ENCODE results near the gene NSUN4.

GRCh38 chr1:46315669-46316403, 24.8 kb upstream of the NSUN4 start:
- TF ChIP-seq CTCF (IDR thresholded peaks at IDR 0.05) (no peak), POLR2A (IDR thresholded peaks at IDR 0.05) (no peak)
